Brain pericyte (primary cell): ENCODE measurements around the gene RAP1GAP2.
"Not testable (repeated sequence)": the region's sequence is repeated elsewhere in the genome, so short reads cannot be mapped to it uniquely, and the experiment has no call there.

Source experiments
- DNase-seq: peaks from one replicate; pipeline ENCODE4 v3.0.0-alpha.2; 2012; ENCODE audit warnings: low read depth, low spot score

The RAP1GAP2 gene

GRCh38 chr17:2796164-2797125, at the start of gene RAP1GAP2:
Gene RAP1GAP2, plus strand, starts transcription at chr17:2796438. Its CDS starts 90 bp downstream, at chr17:2796528.
- no peak for DNase-seq

GRCh38 chr17:2749058-2749783, 47.0 kb upstream of the RAP1GAP2 start, which contains the start of gene CCDC92B:
Gene CCDC92B, minus strand, starts transcription at chr17:2749652. Its CDS starts 14,507 bp downstream, at chr17:2735145.
- DNase-seq: no peak

GRCh38 chr17:2749784-2750181, 46.5 kb upstream of the RAP1GAP2 start:
- peak; percentile 12 for DNase-seq

GRCh38 chr17:2750721-2751120, 45.5 kb upstream of the RAP1GAP2 start:
- DNase-seq: no peak

GRCh38 chr17:2751491-2751890, 44.7 kb upstream of the RAP1GAP2 start:
- no peak for DNase-seq

GRCh38 chr17:2755891-2756724, 40.1 kb upstream of the RAP1GAP2 start:
- DNase-seq: no peak

- no peak for DNase-seq
Measured at GRCh38 chr17:2758870-2759269, 37.4 kb upstream of the RAP1GAP2 start.

GRCh38 chr17:2770129-2770528, 26.1 kb upstream of the RAP1GAP2 start:
- no peak for DNase-seq

- no peak for DNase-seq
Measured at GRCh38 chr17:2775206-2775605, 21.0 kb upstream of the RAP1GAP2 start.

GRCh38 chr17:2776589-2777241, 19.5 kb upstream of the RAP1GAP2 start:
- DNase-seq: no peak

GRCh38 chr17:2777242-2777867, 18.9 kb upstream of the RAP1GAP2 start:
- no peak for DNase-seq

GRCh38 chr17:2778489-2778888, 17.7 kb upstream of the RAP1GAP2 start:
- DNase-seq: no peak

GRCh38 chr17:2779545-2779944, 16.7 kb upstream of the RAP1GAP2 start:
- no peak for DNase-seq

GRCh38 chr17:2780256-2780655, 16.0 kb upstream of the RAP1GAP2 start:
- DNase-seq: no peak

- no peak for DNase-seq
Measured at GRCh38 chr17:2780931-2781454, 15.2 kb upstream of the RAP1GAP2 start.

- DNase-seq: not testable (repeated sequence)
Measured at GRCh38 chr17:2781598-2781997, 14.6 kb upstream of the RAP1GAP2 start.

GRCh38 chr17:2782055-2782454, 14.2 kb upstream of the RAP1GAP2 start:
- no peak for DNase-seq

GRCh38 chr17:2783310-2784030, 12.8 kb upstream of the RAP1GAP2 start:
- no peak for DNase-seq

GRCh38 chr17:2784864-2785263, 11.4 kb upstream of the RAP1GAP2 start:
- no peak for DNase-seq

- DNase-seq: not testable (repeated sequence)
Measured at GRCh38 chr17:2785376-2785775, 10.9 kb upstream of the RAP1GAP2 start.
